ENCODE results near the gene SLC11A1.
A peak's percentile ranks its signal among the peaks of the same experiment; 100 is the strongest.

SLC11A1 gene

GRCh38 chr2:218406209-218406948 is 24.3 kb downstream of the SLC11A1 start:
- DNase-seq: peak; percentile 85

- DNase-seq: no peak
Measured at GRCh38 chr2:218406949-218407618, 25.0 kb downstream of the SLC11A1 start.

- DNase-seq: no peak
Measured at GRCh38 chr2:218407717-218408116, 25.6 kb downstream of the SLC11A1 start.

- no peak for DNase-seq
Measured at GRCh38 chr2:218418321-218418716, 36.2 kb downstream of the SLC11A1 start.

GRCh38 chr2:218418717-218419458 is 36.8 kb downstream of the SLC11A1 start, which contains the start of gene VIL1:
Gene VIL1, plus strand, starts transcription at chr2:218419123. Its CDS starts 4,656 bp downstream, at chr2:218423779.
- DNase-seq: no peak

- no peak for DNase-seq
Measured at GRCh38 chr2:218419630-218420216, 37.6 kb downstream of the SLC11A1 start.

- DNase-seq: no peak
Measured at GRCh38 chr2:218421027-218421426, 39.0 kb downstream of the SLC11A1 start.

- no peak for DNase-seq
Measured at GRCh38 chr2:218422403-218423086, 40.5 kb downstream of the SLC11A1 start.

- no peak for DNase-seq
Measured at GRCh38 chr2:218423584-218423983, 41.5 kb downstream of the SLC11A1 start.

- no peak for DNase-seq
Measured at GRCh38 chr2:218425531-218425930, 43.5 kb downstream of the SLC11A1 start.

GRCh38 chr2:218427741-218428140 is 45.7 kb downstream of the SLC11A1 start:
- DNase-seq: no peak

GRCh38 chr2:218428846-218429558 is 46.9 kb downstream of the SLC11A1 start:
- DNase-seq: no peak

GRCh38 chr2:218429911-218430692 is 48.0 kb downstream of the SLC11A1 start:
- no peak for DNase-seq

GRCh38 chr2:218430721-218431120 is 48.6 kb downstream of the SLC11A1 start:
- no peak for DNase-seq

GRCh38 chr2:218431878-218432277 is 49.8 kb downstream of the SLC11A1 start:
- DNase-seq: no peak

GRCh38 chr2:218432676-218433365 is 50.7 kb downstream of the SLC11A1 start:
- no peak for DNase-seq

GRCh38 chr2:218434456-218434855 is 52.4 kb downstream of the SLC11A1 start:
- no peak for DNase-seq

GRCh38 chr2:218435003-218435982 is 53.2 kb downstream of the SLC11A1 start:
- no peak for DNase-seq

GRCh38 chr2:218436992-218437391 is 54.9 kb downstream of the SLC11A1 start:
- no peak for DNase-seq

Measured in NCI-H2029 treated with DMSO at 0.1 percent for 48 hours (cell line).